Activated naive CD4-positive, alpha-beta T cell treated with anti-CD3 and anti-CD28 coated beads, Interleukin-2, amount 50 U/mL, for 16 hours (primary cell): Measurements from ENCODE around the gene TRAK2.
A peak's percentile ranks its signal among the peaks of the same experiment; 100 is the strongest.
"Not testable (repeated sequence)": the region's sequence is repeated elsewhere in the genome, so short reads cannot be mapped to it uniquely, and the experiment has no call there.

Source experiments
- DNase-seq: peaks from one replicate; pipeline ENCODE4 v3.0.0-alpha.2; 2020

The TRAK2 gene, protein sequence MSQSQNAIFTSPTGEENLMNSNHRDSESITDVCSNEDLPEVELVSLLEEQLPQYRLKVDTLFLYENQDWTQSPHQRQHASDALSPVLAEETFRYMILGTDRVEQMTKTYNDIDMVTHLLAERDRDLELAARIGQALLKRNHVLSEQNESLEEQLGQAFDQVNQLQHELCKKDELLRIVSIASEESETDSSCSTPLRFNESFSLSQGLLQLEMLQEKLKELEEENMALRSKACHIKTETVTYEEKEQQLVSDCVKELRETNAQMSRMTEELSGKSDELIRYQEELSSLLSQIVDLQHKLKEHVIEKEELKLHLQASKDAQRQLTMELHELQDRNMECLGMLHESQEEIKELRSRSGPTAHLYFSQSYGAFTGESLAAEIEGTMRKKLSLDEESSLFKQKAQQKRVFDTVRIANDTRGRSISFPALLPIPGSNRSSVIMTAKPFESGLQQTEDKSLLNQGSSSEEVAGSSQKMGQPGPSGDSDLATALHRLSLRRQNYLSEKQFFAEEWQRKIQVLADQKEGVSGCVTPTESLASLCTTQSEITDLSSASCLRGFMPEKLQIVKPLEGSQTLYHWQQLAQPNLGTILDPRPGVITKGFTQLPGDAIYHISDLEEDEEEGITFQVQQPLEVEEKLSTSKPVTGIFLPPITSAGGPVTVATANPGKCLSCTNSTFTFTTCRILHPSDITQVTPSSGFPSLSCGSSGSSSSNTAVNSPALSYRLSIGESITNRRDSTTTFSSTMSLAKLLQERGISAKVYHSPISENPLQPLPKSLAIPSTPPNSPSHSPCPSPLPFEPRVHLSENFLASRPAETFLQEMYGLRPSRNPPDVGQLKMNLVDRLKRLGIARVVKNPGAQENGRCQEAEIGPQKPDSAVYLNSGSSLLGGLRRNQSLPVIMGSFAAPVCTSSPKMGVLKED

DNA sequence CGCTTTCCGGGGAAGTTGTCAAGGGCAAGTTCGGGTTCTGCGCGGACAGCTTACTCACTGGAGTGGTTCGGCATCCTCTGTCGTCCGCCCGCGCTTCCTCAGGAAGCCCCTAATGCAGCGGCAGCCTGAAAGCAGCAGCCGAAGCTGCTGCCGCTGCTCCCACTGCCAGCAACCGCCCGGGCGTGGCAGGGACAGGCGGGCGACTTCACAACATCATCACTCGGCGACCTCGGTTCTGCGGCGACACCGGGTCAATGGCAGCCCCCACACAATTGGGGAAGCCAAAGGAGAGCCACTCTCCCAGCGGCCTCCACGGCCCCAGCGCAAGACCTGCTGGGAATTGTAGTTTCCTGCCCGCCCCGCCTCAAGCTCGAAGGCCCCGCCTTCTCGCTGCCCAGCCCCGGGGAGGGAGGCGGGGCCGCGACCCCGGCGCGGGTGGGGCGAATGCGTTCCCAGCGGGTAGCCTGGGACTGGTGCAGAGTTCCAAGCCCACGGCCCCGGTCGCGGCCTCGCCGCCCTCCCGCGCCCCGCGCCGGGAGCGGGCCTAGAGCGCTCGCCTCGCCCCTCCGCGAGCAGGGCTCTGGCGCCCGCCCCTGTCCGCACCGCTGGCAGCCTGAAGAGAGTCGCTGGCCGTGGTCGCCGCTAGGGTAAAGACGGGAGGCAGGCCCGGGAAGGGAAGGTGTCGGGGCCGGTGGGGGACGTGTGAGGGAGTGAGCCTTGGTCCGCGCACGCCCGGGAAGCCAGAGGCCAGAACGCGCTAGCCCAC is at the start of gene TRAK2, which contains the start of gene STRADB:
TSS of gene TRAK2 (minus strand) at position 167 of the 766 bp plus-strand sequence. CDS start 30,951 bp downstream, outside the sequence.
TSS of gene STRADB (plus strand) at position 449 of the 766 bp plus-strand sequence. CDS start 3,101 bp downstream, outside the sequence.
- DNase-seq, result peak; percentile 95

DNA sequence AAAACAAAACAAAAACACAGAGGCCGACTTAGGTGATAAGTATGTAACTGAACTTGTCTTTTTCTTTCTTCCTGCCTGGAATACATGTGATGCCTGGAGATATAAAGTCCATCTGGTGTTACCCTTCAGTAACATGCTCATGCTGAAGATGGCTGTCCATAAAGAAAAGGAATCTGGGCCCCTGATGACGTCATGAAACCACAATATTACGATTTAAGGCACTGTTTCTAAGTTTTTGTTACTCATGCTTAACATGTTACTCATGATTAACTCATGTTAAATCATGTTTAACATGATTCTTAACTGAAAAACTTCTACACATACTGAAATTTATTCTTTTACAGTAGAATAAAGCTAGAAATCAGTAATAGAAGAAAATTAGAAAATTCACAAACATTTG is 49.3 kb upstream of the TRAK2 start:
- DNase-seq, result no peak

DNA sequence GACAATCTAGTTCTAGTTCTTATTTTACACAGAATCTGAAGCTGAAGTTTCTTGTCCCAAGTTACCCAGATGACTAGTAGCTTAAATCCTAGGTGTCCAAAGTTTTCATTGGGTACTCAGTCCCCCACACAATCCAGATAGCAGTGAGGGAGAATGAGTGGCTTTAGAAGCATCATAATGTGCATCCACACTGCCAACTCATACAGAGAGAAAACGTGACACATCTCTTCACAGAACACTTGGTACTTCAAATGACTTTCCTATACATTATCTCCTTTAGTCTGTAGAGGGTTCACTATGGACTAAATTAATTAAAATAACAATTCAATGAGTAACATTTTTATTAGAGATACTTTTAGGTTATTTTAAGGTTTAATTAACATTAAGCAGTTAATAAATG is 45.5 kb upstream of the TRAK2 start:
- DNase-seq, result no peak

- no peak for DNase-seq
Measured at GRCh38 chr2:201490291-201490690, 39.0 kb upstream of the TRAK2 start.

DNA sequence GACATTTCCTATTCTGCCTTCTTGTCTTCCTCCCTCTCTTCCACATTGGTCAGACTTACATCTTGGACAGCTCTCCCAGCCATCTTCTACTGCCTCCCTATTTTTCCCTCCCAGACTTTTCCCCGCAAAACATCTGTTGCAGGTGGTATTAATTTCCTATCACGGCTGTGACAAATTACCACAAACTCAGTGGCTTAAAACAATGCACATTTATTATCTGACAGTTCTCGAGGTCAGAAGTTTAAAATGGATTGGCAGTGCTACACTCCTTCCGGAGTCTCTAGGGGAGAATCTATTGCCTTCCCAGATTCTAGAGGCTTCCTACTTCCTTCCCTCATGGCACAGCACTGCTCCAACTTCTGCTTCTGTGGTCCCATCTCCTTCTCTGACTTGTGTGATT is 33.5 kb upstream of the TRAK2 start:
- no peak for DNase-seq

- not testable (repeated sequence) for DNase-seq
Measured at GRCh38 chr2:201483758-201484157, 32.5 kb upstream of the TRAK2 start.

DNA sequence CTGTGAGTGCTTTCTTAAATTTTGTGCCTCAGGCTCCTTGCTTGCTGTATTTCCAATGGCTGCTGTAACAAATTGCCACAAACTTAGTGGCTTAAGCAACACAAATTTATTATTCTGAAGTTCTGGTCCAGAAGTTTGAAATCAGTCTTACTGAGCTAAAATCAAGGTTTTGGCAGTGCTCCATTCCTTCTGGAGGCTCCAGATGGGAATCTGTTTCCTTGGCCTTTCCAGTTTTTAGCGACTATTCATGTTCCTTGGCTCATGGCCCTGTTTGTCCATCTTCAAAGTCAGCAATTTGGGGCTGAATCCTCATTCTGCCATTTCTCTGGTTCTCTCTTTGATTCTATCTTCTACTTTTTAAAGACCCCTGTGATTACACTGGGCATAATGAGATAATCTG is 32.1 kb upstream of the TRAK2 start:
- no peak for DNase-seq

- no peak for DNase-seq
Measured at GRCh38 chr2:201482543-201482942, 31.3 kb upstream of the TRAK2 start.

- no peak for DNase-seq
Measured at GRCh38 chr2:201472411-201472810, 21.2 kb upstream of the TRAK2 start.

DNA sequence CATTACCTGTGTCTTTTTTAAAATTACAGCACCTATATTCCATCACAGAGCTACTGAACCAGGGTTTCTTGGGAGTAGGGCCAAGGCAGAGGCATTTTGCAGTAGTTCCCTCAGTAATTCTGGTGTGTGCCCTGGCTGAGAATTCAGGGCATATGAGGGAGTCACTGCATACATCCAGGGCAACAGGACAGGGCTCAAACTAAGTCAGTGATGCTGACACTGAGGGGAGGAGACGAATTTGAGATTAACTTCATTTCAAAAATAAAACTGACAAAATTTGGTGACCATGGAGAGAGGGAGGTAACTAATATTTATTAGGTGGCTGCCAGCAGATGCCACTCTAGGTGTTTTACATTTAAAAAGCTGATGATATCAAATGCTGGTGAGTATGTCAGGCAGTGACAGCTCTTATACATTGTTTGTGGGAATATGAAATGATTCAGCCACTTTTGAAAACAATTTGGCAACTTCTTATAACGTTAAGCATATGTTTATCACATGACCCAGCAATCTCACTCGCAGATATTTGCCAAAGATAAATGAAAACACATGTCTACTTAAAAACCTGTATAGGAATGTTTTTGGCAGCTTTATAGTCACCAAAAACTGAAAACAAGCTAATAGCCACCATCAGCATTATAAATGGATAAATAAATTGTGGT is 20.6 kb upstream of the TRAK2 start:
- DNase-seq, result no peak

DNA sequence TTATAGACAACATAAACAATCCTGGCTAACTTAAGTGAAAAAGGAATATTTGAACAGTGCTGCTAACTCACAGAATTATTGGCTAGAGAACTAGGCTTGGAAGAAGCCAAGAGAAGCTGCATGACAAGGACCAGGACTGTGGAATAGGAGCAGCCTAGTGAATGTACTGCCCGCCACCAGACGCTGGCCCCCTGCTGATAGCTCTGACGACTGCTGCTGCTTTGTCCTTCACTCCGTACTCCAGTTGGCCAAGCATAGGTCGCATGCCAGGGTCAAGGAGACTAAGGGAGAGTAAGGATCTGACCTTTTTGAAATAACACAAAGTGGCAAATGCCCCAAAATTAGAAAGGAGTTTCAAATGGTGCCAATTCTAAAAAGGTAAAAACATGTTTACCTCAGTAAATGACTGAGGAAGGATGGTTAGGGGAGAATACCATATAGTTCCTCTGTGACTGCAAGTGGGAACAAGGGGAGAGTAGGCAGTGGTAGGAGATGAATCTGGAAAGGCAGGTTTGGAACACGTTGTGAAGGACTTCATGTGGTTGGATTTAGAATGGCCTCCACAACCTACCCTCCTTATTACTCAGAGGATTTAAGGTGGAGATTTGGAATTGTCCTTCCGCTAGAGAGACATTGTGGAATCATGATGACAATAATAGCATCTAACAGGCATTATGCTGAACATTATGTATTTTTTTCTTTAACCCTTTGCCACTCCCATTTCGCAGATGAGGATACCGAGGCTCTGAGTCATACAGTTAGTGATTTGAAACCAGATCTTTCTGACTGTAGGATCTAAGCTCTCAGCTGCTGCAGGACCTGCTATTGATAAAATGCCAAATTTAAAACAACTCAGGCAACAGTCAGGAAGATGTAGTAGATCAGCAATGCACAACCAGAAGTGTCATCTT is 19.8 kb upstream of the TRAK2 start:
- DNase-seq, result no peak

DNA sequence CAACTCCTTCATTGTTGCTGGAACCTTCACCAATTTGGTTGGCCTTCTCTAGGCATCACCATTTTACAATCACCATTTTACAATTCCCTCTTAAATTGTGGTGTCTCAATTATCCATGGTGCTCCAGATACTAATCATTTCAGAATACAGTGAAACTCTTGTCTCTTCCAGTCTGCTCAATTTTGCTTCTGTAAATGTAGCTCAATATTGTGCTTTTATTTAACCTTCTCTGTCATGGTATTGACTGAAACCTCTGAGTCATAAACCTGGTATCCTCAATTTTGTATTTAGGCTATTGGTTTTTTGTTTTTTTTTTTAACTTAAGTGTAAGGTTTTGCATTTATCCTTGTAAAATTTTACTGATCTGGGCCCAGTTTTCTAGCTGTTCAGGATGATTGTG is 16.4 kb upstream of the TRAK2 start:
- no peak for DNase-seq

GRCh38 chr2:201466050-201466675 is 14.9 kb upstream of the TRAK2 start:
- DNase-seq, result no peak

GRCh38 chr2:201465524-201465971 is 14.3 kb upstream of the TRAK2 start:
- DNase-seq, result no peak

DNA sequence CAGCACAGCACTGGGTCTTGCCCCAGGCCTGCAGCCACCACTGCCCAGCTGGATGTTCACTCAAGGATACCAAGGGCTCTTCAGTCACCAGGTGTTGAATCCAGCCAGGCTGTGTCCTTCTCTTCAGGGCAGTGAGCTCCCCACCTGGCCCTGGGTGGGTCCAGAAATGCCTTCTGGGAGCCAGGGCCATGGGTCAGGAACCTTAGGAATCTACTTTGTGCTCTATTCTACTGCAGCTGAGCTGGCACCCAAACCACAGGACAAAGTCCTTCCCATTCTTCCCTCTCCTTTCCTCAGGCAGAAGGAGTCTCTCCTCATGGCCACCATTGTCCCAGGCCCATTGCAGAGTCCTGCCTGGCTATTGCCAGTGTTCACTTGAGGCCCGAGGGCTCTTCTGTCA is 13.3 kb upstream of the TRAK2 start:
- no peak for DNase-seq

GRCh38 chr2:201460532-201460931 is 9.3 kb upstream of the TRAK2 start:
- DNase-seq, result no peak

- DNase-seq, result no peak
Measured at GRCh38 chr2:201458381-201458780, 7.1 kb upstream of the TRAK2 start.

DNA sequence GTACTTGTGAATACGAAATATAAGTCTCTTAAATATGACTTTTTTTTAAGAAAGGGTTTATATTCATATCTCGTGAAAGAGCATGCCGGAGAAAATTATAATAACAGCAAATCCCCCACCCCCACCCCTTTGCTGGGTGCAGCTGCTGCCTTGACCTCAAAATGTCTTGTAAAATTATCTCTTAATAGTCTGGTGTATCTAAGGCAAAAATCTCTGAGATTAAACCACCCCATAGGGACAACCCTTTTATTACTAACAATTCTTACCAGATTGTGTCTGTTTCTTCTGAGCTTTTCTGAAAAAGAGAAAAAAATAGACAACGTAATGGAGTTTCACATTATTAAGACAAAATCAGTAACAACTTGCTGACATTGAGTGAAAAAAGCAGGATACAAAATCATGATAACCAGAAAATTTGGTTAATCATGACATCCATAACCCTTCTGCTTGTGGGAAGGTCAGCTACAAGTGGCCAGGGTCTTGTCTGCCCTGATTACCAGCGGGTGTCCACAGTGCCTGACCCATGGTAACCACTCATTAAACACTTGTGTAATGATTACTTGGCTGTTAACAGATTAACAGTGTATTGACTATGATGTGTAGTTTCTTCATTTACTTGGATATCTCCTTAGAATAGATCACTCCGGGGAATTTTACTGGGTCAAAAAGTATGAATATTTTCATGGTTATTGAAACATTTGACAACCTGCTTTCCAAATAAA is 1.8 kb upstream of the TRAK2 start:
- DNase-seq, result no peak

GRCh38 chr2:201452058-201452921 is 1.0 kb upstream of the TRAK2 start:
- no peak for DNase-seq
